Measurements from ENCODE around the gene WDR83. TPM values are rescaled to one million over a fixed set of nuclear protein-coding genes. Genes with fewer than 3 reads are reported as not detected.
"Not testable (repeated sequence)": the region's sequence is repeated elsewhere in the genome, so short reads cannot be mapped to it uniquely, and the experiment has no call there.

The WDR83 gene
- total RNA-seq, 1 donor from 2014 or later = 10.9 TPM

DNA sequence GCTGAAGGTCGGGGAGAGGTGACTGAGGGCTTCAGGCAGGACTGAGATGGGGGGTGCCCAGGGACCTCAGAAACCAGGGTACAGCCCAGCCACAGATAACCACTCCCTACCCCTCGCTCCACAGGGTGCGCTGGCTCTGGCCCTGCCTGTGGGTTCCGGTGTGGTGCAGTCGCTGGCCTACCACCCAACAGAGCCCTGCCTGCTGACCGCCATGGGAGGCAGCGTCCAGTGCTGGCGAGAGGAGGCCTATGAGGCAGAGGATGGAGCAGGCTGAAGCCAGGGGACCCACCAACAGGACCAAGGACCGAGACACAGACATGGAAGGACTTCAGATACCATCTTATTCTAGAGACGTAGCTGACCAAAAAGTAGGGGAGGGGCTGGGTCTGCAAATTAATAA lies 8.8 kb downstream of the WDR83 start:
- no peak overlapping the region for H3K4me3 ChIP-seq
- intact Hi-C loops (cut with DNase I) = loop anchor here (10.0 kb wide), 1 partner anchor 111 kb away; no protein-coding TSS in a partner anchor
- no peak for DNase-seq
- peaks cover 78% of the 10 kb centered on the region for H3K36me3 ChIP-seq
- H3K9me3 ChIP-seq = no peaks in the 10 kb centered on the region
- ATAC-seq = no peak
- peaks cover 12% of the 10 kb centered on the region for H3K4me1 ChIP-seq
- H3K27ac ChIP-seq = no peak overlapping the region
- TF ChIP-seq, protein P1, sequence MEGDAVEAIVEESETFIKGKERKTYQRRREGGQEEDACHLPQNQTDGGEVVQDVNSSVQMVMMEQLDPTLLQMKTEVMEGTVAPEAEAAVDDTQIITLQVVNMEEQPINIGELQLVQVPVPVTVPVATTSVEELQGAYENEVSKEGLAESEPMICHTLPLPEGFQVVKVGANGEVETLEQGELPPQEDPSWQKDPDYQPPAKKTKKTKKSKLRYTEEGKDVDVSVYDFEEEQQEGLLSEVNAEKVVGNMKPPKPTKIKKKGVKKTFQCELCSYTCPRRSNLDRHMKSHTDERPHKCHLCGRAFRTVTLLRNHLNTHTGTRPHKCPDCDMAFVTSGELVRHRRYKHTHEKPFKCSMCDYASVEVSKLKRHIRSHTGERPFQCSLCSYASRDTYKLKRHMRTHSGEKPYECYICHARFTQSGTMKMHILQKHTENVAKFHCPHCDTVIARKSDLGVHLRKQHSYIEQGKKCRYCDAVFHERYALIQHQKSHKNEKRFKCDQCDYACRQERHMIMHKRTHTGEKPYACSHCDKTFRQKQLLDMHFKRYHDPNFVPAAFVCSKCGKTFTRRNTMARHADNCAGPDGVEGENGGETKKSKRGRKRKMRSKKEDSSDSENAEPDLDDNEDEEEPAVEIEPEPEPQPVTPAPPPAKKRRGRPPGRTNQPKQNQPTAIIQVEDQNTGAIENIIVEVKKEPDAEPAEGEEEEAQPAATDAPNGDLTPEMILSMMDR (IDR thresholded peaks at IDR 0.05) = no peak
- H3K27me3 ChIP-seq = no peaks in the 10 kb centered on the region

DNA sequence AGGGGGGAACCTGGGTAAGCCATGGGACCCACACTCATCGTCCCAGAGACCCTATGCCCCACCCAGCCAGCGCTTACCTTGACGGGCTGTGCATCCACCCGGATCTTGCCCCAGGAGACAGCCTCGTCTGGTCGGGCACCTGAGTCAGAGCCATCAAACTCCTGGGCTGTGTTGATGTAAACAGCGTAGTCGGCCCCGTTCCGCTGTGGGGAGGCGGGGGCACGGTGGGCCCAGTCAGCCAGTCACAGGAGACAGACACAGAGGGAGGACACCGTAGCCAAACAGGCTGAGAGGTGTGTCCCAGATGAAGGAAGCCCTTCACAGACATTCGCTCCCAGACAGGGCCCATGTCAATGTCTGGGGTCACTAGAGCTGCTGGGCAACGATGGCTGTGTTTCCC lies 9.3 kb downstream of the WDR83 start:
- DNase-seq = no peak
- intact Hi-C loops (cut with DNase I) = loop anchor here (10.0 kb wide), 1 partner anchor 111 kb away; no protein-coding TSS in a partner anchor
- no peak overlapping the region for H3K4me3 ChIP-seq
- H3K4me1 ChIP-seq = peaks cover 10% of the 10 kb centered on the region
- H3K27ac ChIP-seq = no peak overlapping the region
- no peaks in the 10 kb centered on the region for H3K27me3 ChIP-seq
- H3K9me3 ChIP-seq = no peaks in the 10 kb centered on the region
- ATAC-seq = no peak
- TF ChIP-seq, protein P1 (IDR thresholded peaks at IDR 0.05) = no peak
- peaks cover 78% of the 10 kb centered on the region for H3K36me3 ChIP-seq

DNA sequence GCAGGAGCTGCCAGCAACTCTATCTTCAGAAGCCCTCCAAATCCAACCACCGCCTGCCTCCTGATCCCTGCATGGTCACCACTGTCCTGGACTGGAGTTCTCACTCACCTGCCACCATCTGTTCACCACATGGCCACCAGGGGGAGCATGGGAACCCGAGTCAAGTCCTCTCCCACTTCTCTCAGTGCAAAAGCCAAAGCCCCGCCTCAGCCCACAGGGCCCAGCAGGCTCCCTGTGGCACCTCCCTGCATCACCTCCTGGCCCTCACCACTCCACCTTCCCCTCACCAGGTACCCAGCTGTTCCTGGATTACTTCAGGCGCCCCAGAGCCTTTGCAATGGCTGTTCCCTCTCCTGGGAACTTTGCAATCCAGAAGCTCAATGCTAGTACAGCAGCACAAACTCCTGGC lies 9.8 kb downstream of the WDR83 start:
- ATAC-seq (peak; percentile 81), DNase-seq (peak; percentile 90)
- no peaks in the 10 kb centered on the region for H3K9me3 ChIP-seq
- peaks cover 78% of the 10 kb centered on the region for H3K36me3 ChIP-seq
- no peak overlapping the region for H3K27ac ChIP-seq
- H3K27me3 ChIP-seq = no peaks in the 10 kb centered on the region
- H3K4me1 ChIP-seq = peaks cover 10% of the 10 kb centered on the region
- H3K4me3 ChIP-seq = no peak overlapping the region
- TF ChIP-seq, protein P1 (IDR thresholded peaks at IDR 0.05) = peak; percentile 86
- intact Hi-C loops (cut with DNase I) = loop anchor here (10.0 kb wide), 1 partner anchor 112 kb away; no protein-coding TSS in a partner anchor

DNA sequence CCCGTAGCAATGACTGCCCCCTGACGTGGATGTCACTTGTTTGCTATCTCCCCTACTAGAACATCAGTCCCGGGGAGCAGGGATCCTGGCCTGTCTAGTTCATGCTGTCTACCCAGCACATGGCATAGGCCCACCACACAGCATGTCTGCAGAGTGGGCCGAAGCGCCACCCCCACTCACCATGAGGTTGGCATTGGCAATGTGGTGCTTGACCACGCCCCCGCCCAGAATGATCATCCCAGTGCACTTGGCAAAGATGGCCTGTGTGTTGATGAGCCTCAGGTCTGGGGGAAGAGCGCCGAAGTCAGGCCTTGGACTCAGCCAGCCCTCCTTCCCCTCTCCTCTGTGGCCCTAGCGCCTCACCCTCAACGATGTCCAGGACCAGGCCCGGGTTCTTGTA lies 10.3 kb downstream of the WDR83 start:
- intact Hi-C loops (cut with DNase I) = loop anchor here (10.0 kb wide), 1 partner anchor 112 kb away; no protein-coding TSS in a partner anchor
- Histone ChIP-seq H3K4me3 (no peak overlapping the region), H3K36me3 (peaks cover 78% of the 10 kb centered on the region), H3K9me3 (no peaks in the 10 kb centered on the region), H3K27ac (no peak overlapping the region), H3K4me1 (peaks cover 5% of the 10 kb centered on the region), H3K27me3 (no peaks in the 10 kb centered on the region)
- TF ChIP-seq, protein P1 (IDR thresholded peaks at IDR 0.05) = no peak
- no peak for ATAC-seq
- no peak for DNase-seq

DNA sequence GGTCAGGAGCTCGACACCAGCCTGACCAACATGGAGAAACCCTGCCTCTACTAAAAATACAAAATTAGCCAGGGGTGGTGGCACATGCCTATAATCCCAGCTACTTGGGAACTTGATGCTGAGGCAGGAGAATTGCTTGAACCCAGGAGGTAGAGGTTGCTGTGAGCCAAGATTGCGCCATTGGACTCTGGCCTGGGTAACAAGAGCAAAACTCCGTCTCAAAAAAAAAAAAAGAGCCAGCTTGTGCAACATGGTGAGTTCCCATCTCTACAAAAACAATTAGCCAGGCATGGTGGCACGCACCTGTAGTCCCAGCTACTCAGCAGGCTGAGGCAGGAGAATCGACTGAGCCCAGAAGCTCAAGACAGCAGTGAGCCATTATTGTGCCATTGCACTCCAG lies 11.4 kb downstream of the WDR83 start:
- H3K9me3 ChIP-seq, ATAC-seq, H3K4me3 ChIP-seq, H3K4me1 ChIP-seq, DNase-seq, H3K27me3 ChIP-seq, H3K27ac ChIP-seq: not testable (repeated sequence)
- intact Hi-C loops (cut with DNase I) = loop anchor here (10.0 kb wide), 1 partner anchor 113 kb away; no protein-coding TSS in a partner anchor
- peaks cover 69% of the 10 kb centered on the region for H3K36me3 ChIP-seq

DNA sequence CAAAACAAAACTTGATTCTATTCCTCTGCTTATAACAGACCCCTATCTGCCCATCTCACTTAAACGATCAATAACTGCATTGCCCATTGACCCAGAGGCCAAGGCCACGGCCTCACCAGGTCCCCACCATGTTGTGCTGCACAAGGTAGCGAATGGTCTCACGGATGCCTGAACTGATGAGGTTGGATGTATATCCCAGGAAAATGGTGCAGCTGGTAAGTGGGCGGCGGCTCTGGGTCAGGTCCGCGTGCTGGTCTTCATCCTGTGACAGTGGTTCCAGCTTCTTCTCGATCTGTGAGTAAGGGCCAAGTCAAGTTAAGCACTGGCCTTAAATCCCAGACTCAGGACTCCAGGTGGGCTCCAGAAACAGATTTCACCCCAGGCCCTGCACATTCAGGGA lies 13.4 kb downstream of the WDR83 start:
- DNase-seq (no peak), ATAC-seq (no peak)
- peaks cover 49% of the 10 kb centered on the region for H3K36me3 ChIP-seq
- TF ChIP-seq, protein P1 (IDR thresholded peaks at IDR 0.05) = no peak
- no peaks in the 10 kb centered on the region for H3K27me3 ChIP-seq
- no peaks in the 10 kb centered on the region for H3K9me3 ChIP-seq
- H3K27ac ChIP-seq = no peak overlapping the region
- peaks cover 8% of the 10 kb centered on the region for H3K4me1 ChIP-seq
- no peak overlapping the region for H3K4me3 ChIP-seq
- intact Hi-C loops (cut with DNase I) = no loop called here

All from upper lobe of right lung (tissue), 1 donor.